NCI-H1048 (cell line): ENCODE results near the gene PRKCA.

Experiments used
- DNase-seq: peaks from one replicate; lab custom pipeline; 2025; lab: John Stamatoyannopoulos, UW

The PRKCA gene

DNA sequence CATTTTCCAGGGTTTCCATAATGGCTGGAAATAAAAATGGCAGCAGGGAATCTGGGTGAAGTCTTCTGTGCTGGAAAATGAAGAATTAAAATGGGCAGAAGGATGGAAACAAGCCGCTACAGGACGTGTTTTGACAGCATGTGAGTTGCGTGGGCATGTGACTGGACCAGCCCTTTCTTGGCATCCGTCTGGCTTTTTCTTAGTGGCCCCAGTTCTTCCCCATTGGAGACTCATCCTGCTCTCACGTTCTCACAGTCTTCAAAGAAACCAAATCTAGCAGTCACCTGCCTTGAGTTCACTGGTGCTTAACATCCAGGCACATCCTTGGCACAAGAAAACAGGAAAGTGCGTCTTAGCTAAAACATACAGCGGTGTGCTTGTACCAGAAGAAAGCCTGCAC lies 352.4 kb downstream of the PRKCA start:
- DNase-seq, result no peak

DNA sequence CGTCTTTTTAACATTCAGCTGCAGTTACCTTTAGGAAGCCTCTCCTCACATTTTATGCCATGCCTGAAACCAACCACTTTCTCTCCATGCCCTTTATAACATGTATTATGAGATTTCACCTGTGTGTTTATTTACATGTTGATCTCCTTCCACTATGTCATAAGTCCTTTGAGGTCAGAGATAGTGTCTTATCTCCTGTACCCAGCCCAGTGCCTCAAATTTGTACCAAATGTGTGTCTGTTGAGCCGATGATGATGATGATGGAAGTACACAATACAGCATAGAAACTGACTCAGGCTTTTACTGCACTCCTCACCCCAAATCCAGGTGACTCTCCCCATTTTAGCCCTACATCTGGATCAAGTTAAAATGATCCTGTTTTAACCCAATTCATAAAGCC lies 353.0 kb downstream of the PRKCA start:
- no peak for DNase-seq

DNA sequence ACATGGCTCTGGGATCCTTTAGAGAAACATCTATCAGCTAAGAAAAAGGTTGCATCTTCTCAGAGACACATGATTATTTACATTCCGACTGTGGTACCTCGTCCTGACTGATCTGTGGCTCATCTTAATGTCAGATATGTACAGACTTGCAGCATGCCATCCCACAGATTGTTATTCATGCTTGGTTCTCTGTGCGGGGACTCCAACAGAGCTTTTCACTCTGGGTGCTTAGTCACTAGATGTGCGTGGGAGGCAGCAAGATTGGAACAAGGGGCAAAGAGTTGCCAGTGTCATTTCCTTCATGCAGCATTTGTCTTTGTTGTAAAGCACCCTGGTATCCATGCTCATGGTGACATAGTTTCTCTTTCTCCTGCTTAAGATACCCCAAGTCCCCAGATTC lies 353.4 kb downstream of the PRKCA start:
- DNase-seq, result no peak

DNA sequence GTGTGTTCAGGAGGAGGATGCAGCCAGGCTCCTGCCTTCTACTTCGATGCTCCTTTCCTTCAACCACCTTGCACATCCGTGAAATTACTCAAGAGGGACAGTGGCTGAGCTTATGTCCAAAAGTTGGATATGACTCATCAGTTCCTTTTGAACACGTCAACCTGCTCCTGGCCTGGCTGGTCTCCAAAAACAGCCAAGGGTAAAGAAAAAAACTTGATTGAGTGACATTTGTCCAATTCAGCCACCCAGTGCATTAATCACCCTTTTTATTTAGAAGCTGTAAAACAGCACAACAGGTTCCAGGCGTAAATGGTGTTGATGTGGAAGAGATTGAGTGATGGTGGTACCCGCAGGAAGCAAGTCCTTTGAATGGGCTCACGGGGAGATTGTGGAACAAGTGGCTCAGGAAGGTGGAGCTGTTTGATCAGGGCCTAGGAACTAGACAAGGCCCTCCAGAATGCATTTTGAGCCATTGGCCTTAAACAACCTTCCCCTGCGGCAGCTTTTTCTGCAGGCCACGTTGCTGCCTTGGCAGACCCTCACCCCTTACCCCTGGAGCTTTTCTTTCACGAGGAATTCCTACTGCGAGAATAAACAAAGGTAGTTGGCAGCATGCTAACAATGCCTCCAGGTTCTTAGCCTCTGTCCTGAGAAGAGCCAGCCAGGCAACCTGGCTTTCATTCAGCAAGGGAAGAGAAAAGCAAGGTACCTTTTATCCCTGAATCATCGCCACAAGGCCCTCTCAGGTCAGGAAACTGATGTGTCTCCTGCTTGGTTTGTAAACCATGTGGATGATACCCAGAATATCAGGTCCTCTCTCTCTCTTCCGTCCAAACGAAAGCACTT lies 359.2 kb downstream of the PRKCA start:
- DNase-seq, result no peak

DNA sequence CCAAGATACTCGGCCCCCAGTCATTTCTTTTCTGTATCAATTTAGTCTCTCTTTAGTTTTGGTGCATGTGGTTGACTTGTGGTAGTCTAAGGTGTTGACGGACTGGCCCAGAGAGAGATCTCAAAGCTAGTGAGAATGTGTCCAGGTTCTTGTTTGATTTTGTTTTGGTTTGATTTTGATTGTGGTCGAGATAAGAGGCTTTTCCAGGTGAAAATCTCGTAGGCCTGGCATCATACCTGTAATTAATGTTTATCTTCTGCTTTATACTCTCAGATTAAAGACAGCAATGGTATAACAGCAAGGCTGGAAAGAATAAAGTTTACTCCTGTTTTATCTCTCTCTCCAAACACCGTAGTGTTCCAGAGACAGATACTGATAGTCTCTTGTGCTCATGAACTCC lies 360.1 kb downstream of the PRKCA start:
- DNase-seq, result no peak

DNA sequence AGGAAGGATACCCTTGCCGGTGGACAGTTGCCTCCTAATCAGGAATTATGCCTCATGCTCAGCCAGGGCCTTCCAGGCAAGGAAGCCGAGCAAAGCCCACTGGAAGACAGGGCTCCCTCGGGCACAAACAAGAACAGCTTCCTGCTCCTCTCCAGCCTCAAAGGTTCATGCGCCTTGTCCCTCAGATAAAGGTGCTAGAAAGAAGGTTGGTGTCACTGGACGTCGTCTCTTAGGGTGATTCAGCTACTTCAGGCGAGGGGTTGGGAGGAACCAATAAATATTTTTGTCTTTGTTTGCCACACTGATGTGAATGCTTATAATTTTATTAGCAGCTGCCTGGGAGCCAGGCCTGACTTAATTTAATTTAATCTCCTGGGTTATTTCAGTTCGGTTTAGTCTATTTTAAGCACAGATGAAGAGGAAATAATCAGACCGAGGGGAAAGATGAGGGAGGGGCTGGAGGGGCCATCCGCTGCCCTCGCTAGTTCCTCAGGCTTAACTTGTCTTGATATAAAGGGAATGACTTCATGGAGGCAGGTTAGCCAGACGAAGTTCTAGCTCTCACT lies 360.7 kb downstream of the PRKCA start:
- DNase-seq, result no peak

DNA sequence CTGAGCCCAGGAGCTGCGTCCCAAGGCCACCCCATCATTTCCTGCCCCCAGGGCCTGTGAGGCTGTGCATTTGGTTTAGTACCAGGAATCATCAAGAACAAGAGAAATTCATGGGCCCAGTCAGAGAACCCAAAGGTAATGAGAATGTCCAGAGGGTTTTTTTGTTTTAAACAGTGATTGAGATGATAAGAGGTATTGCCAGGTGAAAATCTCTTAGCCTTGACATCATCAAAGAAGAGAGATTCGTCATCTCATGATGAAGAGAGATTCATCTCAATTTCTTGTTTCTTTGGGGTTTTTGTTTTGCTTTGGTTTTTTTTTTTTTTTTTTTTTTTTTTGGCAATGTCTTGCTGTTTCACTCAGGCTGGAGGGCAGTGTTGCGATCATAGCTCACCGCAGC lies 361.9 kb downstream of the PRKCA start:
- no peak for DNase-seq

DNA sequence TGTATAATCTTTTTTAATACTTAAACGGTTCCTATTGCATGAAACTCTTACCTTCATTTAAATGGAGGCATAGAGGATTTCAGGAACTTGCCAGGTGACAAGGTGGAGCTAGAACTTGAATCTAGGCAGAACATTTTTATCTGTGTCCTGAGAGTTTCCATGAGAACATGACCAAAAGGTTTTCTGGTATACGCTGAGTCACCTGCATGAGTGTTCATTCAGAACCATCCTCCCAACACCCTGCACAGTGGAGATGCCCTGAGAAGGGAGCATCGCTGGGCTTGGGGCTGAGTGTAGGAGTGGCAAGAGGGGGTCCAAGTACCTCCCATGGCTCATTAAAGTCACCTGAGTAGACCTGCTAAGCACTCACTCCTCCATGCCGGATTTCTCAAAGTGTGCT lies 362.8 kb downstream of the PRKCA start:
- no peak for DNase-seq

DNA sequence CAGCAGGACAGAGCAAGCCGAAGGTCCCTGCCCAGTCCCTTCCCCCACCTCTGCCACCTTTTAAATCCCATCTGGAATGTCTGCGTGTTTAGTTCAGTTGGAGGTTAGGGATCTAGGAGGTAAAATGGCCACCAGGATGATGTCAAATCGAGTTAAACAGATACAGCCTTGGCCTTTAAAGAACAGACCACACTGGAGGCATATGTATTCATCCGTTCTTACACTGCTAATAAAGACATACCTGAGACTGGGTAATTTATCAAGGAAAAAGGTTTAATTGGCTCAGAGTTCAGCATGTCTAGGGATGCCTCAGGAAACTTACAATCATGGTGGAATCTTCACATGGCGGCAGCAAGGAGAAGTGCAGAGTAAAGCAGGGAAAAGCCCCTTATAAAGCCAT lies 364.7 kb downstream of the PRKCA start:
- DNase-seq, result no peak

DNA sequence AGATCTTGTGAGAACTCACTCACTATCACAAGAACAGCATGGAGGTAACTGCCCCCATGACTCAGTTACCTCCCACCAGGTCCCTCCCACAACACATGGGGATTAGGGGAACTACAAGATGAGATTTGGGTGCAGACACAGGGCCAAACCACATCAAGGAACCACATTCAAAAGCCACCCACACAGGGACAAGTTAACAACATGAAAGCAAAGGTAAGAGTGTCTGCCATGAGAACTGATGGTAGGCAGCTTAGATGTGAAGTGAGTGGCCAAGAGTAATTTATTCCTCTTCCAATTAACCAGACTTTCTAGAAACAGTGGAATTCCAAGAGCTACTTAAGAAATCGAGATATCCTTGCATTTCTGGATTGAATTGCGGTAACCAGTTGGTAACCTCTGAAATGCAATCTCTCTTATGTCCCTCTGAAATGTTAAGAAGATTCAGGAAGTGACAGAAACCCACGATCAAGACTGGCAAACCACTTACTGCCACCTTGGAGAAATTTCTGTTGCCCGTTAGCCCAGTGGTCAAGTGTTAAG lies 365.1 kb downstream of the PRKCA start:
- DNase-seq, result no peak

DNA sequence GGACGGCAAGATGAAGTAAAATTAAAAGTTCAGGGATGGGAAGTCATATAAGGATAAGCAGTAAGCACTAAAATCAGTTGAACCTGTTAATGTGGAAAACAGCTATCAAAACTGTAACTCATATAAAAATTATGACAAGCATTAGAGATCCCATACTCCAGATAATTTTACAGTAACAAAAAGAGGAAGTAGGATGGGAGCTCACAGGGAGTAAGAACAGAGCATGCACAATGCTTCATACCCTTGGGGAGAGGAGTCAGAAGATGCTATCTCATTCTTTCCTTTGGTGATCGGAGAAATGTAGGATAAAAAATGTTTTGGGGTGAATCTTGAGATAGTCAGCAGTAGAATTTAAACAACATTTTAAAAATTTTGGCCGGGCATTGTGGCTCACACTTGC lies 367.8 kb downstream of the PRKCA start:
- no peak for DNase-seq

DNA sequence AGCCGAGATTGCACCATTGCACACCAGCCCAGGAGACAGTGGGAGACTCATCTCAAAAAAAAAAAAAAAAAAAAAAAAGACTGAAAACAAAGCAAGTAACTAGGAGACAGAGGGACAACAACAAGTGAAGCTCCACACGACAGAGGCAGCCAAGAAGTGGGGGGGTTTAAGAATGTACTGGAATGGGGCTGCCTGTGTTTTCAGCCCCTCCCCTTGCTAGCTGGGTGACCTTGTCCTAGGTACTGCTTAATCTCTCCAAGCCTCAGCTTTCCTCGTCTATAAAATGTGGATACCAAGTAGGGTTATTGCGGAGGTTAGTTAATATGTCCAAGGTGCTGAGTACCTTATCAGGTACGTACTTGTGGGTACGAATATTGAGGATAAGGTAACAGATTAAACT lies 368.7 kb downstream of the PRKCA start:
- DNase-seq, result no peak

DNA sequence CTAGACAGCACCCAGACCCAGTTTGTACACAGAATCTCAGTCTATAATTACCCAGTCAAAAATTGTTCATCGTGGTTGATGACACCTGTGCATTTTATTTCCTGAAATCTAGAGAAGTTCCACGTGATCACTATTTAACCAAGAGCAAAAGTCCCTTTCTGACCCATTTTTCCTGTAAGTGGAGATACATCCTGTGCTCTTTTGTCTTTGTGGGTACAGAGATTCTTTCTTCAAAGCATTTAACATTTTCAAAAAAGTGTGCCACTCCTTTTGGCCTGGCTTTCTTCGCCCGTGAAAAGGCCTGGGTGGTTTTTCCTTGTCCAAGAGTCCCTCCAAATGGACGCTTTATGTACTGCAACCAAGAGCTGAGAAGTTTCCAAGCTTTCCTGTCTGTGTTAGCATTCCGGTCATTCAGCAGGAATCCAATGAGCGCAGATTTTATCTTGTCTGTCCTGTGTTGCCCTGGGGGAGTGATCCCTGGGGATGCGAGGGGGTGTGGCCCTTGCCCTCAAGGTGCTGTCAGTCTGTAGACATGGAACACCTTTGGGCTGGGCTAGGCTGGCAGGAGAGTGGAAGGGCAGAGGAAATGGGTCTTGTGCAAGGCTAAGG lies 371.4 kb downstream of the PRKCA start:
- DNase-seq, result no peak

DNA sequence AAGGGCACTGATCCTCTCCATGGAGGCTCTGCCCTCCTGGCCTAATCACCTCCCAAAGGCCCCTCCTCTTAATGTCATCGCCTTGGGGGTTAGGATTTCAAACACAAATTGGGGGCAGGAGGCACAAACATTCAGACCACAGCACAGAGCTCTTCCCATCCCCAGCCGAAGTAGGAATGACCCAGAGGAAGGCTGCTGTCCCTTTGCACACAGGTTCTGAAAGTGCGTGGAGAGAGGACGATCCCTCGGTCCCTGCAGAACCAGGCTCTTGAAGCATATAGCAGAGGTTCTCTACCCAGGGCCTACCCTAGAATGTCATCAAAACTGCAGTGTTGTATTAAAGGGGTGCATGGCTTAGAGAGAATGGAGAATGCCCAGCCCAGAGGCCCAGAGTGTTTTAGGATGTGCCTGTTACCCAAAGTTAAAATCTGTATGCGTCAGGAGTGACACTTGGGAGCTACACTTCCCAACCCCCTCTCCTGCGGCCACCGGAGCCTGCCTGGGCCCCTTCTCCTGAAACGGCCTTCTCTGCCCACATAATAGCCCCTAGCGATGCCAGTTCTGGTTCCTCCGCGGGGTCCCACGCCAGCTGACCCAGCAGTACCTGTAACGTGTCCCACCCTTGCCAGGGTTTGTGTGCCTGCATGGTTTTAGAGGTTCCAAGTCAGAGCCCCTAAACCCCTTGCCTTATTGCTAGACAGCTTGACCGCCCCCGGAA lies 373.0 kb downstream of the PRKCA start:
- DNase-seq, result no peak

DNA sequence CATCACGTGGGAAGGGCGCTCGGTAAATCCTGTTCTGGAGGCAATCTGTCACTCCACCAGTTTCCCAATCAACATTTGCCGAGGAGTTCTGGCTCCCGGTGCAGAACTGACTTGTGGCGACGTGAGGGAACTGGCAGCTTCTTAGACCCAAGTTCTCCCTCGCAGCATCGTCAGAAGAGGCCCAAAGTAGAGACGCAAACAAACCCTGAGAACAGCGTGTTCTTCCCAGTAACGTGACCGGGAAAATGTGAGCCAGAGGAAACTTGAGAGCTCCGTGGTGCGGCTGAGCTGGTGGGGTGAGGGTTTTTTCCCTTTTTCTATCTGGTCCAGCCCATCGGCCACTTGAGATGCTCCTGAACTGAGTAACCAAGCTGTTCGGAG lies 373.6 kb downstream of the PRKCA start:
- no peak for DNase-seq

DNA sequence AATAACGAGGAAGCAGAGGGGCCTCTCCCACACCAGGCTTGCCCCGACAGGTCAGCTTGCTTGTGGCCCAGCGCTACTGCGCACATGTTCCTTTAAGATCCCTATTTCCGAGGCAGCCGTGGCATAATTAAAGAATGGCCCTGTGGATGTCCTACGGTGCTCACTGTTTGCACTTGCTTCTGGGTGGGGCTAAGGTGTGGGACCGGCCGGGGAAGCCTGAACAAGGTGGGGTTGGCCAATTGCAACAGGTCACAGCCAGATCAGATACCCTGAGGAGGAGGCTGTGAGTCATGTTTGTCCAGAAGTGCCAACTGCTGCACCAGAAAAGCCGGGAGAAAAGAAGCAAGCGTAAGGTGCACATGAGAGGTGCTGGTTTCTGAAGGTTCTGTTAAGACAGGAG lies 374.0 kb downstream of the PRKCA start:
- DNase-seq, result no peak

DNA sequence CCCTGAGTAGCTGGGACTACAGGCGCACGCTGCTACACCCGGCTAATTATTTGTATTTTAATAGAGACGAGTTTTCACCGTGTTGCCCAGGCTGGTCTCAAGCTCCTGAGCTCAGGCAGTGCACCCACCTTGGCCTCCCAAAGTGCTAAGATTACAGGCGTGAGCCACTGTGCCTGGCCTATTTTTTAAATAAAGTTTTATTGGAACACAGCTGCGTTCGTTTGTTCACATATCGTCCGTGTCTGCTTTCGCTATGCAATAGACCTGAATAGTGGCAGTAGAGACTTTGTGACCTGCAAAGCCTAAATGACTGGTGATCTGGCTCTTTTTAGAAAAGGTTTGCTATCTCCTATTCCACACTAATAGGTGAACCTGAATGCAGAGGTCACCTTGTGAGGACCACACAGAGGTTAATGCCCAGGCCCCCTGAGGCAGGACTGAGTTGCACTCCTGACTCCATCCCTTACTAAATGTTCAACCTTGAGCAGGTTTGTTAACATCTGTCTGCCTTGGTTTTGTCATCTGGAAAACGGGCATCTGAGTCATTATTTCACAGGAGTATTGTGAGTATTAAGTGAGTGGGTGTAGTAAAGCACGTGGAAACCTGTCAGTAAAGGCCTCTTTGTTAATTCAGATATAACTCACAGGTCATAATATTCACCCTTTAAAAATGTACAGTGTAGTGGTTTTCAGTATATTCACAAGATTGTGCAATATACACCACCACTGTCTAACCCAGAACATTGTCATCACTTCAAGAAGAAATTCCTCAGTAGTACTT lies 375.0 kb downstream of the PRKCA start:
- DNase-seq, result no peak

DNA sequence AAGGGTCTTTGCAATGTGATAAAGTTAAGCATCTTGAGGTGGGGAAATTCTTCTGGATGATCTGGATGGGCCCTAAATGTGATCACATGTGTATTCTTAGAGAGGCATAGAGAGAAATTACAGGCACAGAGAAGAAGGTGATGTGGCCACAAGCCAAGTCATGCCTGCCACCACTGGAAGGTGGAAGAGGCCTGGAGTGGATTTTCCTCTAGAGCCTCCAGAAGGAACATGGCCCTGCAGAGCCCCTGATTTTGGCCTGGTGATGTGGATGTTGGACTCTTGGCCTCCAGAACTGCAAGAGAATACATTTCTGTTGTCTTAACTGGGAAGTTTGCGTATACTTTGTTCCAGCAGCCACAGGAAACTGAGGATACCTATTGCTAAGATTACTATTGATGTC lies 375.6 kb downstream of the PRKCA start:
- DNase-seq, result no peak

DNA sequence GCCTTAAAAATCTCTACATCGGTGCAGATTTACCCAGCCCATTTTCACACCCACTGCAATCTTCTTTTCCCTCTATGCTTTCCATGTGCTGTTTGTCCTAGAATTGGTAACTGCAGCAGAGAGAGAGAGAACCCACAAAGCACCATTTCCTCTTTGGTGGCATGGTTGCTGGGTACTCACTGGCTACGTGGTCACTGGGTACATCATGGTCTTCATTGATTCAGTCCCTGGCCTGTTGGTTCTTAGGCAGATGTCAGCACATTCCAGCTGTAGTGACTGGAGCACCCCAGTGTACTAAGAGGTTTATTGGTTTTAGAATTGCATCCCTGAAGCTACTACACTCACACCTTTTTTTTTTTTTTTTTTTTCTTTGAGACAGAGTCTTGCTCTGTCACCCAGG lies 376.4 kb downstream of the PRKCA start:
- DNase-seq, result no peak

DNA sequence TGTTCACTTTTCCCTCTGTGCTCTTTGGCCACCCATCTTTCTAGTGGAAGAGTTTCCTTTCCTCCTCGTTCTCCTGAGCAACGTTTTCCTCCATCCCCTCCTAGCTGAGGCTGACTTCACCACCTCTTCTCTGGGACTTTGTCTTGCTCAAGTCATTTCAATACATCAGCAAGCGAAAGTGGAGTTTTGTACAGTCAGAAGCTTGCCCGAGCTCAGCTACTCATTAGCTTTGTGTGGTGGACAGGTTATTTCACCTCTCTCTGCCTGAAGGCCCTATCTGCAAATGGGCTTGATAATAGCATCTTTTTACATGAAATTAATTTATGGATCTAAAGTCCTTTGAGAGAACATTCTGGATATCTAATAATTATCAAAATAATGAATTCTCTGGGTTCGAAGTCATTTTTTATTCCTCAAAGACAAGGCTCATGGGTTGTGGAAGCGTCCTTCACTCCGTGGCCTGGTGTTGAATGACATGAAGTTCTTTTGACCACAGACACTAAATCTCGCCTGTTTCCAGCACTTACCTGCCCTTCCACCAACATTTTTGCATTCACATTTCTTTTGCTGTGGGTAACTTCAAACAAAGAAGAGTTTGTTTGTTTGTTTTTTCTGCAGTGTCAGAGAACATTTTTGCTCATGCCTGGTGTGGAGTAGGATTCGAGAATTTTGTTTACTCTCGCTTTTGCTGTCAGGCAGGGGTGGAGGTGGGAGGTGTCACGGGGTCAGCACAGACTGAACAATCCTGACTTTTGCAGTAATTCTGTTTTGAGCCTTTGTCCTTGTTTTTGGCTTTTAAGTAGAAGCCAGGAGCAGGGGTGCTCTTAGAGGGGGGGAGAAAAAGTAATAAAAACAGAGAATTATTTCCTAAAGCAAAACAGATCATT lies 377.5 kb downstream of the PRKCA start:
- DNase-seq, result no peak

DNA sequence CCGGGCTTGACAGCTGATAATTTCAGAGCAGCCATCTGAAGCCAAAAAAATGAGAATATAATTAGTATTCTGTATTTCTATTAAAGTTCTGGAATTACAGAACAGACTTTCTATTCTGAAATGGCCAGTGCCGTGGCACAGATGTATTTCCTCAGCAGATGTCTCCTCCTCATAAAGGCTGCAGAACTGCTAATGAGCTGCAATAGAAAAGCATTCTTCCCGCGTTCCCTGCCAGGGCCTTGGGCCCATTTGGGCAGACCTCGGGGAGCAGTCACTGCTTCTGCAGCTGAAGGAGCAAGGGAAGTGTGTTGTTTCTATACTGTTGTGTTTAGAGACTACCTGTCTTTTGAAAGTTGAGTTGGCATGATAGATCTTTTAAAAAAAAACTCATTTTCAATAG lies 379.9 kb downstream of the PRKCA start:
- DNase-seq, result no peak
